Glutamatergic neuron (in vitro differentiated cells): ENCODE measurements around the gene RNF167. TPM values are rescaled to one million over a fixed set of nuclear protein-coding genes. Genes with fewer than 3 reads are reported as not detected.

ENCODE experiments used
- DNase-seq: peaks from one replicate; pipeline ENCODE4 v3.0.0; 2022
- H3K27ac Mint-ChIP-seq: one replicate; pipeline ENCODE4 v1.8.0; 2020; ENCODE audit warnings: mild to moderate bottlenecking, mixed read lengths, inconsistent platforms; ENCODE audit not compliant: unreplicated experiment
- H3K27me3 Mint-ChIP-seq: one replicate; pipeline ENCODE4 v1.8.0; 2020; ENCODE audit warnings: mild to moderate bottlenecking, moderate library complexity, mixed read lengths, inconsistent platforms; ENCODE audit not compliant: unreplicated experiment
- H3K36me3 Mint-ChIP-seq: one replicate; pipeline ENCODE4 v1.8.0; 2020; ENCODE audit warnings: mild to moderate bottlenecking, mixed read lengths, inconsistent platforms; ENCODE audit not compliant: unreplicated experiment
- H3K4me1 Mint-ChIP-seq: one replicate; pipeline ENCODE4 v1.8.0; 2020; ENCODE audit warnings: mild to moderate bottlenecking, low read depth, mixed read lengths, inconsistent platforms; ENCODE audit not compliant: unreplicated experiment
- H3K4me3 Mint-ChIP-seq: one replicate; pipeline ENCODE4 v1.8.0; 2020; ENCODE audit warnings: mild to moderate bottlenecking, mixed read lengths, inconsistent platforms; ENCODE audit not compliant: unreplicated experiment
- H3K9me3 Mint-ChIP-seq: one replicate; pipeline ENCODE4 v1.8.0; 2020; ENCODE audit warnings: mild to moderate bottlenecking, moderate library complexity, mixed read lengths, inconsistent platforms; ENCODE audit not compliant: unreplicated experiment
- total RNA-seq: library from RNA; stranded (reverse); fragmentation: NEBNext Ultra II Directional; extraction: Animal tissue kit (Norgen Biotek cat#: 25700); gene quantifications from one replicate; pipeline ENCODE4 v1.2.1, GENCODE V29; 2021; ENCODE audit not compliant: unreplicated experiment
- TF ChIP-seq, protein P1 (sequence below): fragments of 200-600 bp; sonication (generic); IDR thresholded peaks from one replicate; pipeline ENCODE4 v1.5.0; 2021; ENCODE audit not compliant: partially characterized antibody, unreplicated experiment

Gene RNF167
- total RNA-seq, 1 donor from 2014 or later, result 96.1 TPM

DNA sequence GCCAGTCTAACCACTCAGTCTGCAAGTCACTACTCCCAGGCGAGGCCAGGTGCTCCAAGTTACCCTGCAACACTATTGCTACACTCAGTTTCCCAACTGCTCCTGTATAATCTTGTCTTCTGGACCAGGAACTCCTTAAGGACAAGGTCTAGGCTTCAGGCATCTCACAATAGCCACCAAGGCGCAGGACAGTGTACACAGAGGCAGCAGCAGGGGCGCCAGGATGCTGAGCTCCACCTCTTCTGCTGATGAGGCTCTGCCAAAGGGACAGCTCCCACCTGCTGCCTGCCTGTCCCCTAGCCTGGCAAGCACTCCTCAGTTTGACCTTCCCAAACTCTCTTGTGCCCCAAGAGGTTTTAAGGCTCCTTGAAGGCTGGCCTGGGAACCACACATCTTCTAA, 3.6 kb upstream of the RNF167 start:
- TF ChIP-seq, protein P1, sequence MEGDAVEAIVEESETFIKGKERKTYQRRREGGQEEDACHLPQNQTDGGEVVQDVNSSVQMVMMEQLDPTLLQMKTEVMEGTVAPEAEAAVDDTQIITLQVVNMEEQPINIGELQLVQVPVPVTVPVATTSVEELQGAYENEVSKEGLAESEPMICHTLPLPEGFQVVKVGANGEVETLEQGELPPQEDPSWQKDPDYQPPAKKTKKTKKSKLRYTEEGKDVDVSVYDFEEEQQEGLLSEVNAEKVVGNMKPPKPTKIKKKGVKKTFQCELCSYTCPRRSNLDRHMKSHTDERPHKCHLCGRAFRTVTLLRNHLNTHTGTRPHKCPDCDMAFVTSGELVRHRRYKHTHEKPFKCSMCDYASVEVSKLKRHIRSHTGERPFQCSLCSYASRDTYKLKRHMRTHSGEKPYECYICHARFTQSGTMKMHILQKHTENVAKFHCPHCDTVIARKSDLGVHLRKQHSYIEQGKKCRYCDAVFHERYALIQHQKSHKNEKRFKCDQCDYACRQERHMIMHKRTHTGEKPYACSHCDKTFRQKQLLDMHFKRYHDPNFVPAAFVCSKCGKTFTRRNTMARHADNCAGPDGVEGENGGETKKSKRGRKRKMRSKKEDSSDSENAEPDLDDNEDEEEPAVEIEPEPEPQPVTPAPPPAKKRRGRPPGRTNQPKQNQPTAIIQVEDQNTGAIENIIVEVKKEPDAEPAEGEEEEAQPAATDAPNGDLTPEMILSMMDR, result no peak
- Mint-ChIP-seq H3K4me3 (no peak overlapping the region), H3K4me1 (peaks cover 11% of the 10 kb centered on the region), H3K36me3 (peaks cover 1% of the 10 kb centered on the region), H3K9me3 (peaks cover 11% of the 10 kb centered on the region), H3K27me3 (peaks cover 16% of the 10 kb centered on the region), H3K27ac (no peak overlapping the region)
- no peak for DNase-seq

DNA sequence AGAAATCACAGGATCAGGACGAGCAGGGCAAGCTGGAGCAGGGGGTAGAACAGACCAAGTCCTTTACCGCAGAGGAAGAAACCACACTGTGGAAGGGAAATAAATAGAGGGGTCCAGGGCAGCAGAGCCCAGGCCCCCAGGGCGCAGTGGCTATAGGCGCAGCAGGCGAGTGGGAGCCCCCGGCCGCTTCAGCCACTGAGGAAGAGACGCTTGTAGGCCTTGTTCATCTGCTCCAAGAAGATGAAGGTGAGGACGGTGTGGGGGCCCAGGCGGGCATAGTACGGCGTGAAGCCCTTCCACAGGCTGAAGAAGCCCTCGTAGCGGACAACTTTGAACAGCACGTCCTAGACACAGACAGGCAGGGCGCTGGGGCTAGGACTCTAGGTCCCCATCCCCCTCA, 2.5 kb upstream of the RNF167 start:
- Mint-ChIP-seq H3K9me3 (peaks cover 11% of the 10 kb centered on the region), H3K27me3 (peaks cover 16% of the 10 kb centered on the region), H3K27ac (no peak overlapping the region), H3K36me3 (no peaks in the 10 kb centered on the region), H3K4me3 (no peak overlapping the region), H3K4me1 (peaks cover 14% of the 10 kb centered on the region)
- DNase-seq, result no peak
- TF ChIP-seq, protein P1, result no peak

DNA sequence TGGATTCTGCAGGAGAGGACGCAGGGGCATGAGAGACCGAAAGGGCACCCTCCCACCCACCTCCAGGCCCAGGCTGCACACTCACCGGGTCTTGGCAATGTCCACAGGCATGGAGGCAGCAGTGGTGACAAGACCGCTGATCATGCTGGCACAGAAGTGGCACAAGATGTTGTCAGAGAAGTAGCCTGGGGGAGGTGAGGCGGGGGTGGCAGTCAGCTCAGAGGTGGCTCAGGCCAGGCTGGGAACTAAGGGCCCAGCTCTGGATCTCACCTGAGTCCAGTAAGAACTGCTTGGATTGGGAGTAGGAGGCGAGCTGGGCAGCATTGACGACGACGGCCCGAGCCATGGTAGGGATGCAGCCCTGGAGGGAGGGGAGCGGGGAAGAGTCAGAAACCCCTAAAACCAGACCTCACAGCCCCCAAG, 2.0 kb upstream of the RNF167 start:
- H3K4me3 Mint-ChIP-seq, result peak overlapping the region; percentile 97
- H3K9me3 Mint-ChIP-seq, result peaks cover 11% of the 10 kb centered on the region
- H3K4me1 Mint-ChIP-seq, result peaks cover 14% of the 10 kb centered on the region
- TF ChIP-seq, protein P1, result no peak
- H3K27ac Mint-ChIP-seq, result no peak overlapping the region
- peaks cover 16% of the 10 kb centered on the region for H3K27me3 Mint-ChIP-seq
- DNase-seq, result no peak
- no peaks in the 10 kb centered on the region for H3K36me3 Mint-ChIP-seq

DNA sequence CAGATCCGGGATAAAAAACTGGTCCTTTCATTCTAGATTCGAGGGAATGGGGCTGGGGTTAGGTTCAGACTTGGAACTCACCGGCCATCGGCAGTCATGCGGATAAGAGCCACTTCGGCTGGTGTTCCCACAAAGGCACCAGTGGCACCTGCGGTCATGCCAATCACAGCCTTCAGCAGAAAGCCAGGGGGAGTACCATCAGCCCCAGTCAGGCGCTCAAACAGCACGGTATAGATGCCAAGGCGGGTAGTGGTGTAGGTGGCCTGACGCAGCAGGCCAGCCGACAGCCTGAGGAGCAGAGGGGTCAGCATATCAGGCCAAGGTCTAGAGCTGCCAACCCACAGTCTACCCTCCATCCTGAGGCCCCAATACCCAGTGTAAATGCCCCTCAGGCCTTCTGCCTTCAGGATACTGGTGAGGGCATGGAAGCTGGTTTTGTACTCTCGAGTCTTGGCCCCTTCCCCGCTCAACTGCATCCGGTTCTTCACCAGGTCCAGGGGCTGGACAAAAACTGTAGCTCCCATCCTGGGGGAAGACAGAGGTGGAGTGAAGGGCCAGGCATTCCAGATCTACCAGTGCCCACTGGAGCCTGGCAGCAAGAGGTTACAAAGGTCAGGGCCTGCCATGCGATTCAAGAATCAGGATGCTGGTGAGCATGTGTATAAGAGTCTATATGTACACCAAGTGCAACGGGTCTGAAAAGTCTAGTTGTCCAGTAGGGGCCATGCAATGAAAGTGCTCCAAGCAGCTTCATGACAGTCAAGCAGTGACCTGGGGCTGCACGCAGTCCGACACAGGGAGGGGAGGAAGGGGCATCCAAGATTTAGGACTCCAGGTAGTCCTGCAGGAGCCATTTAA, 1.2 kb upstream of the RNF167 start:
- TF ChIP-seq, protein P1, result no peak
- H3K9me3 Mint-ChIP-seq, result peaks cover 8% of the 10 kb centered on the region
- peak overlapping the region; percentile 97 for H3K4me3 Mint-ChIP-seq
- H3K27me3 Mint-ChIP-seq, result peaks cover 14% of the 10 kb centered on the region
- peak overlapping the region; percentile 91 for H3K27ac Mint-ChIP-seq
- peaks cover 14% of the 10 kb centered on the region for H3K4me1 Mint-ChIP-seq
- no peak for DNase-seq
- H3K36me3 Mint-ChIP-seq, result no peaks in the 10 kb centered on the region

DNA sequence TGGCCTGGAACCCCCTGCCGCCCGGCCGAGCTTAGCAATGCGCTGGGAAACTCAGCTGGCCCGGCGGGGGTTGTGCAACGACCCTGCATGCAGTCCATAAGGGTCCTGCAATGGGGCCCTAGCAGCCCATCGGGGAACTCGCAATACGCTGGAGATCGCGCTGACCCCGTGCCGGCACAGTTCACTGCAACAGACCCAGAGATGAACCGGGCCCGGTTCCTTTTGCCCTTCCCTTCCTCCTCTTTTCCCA, 597 bp upstream of the RNF167 start:
- no peaks in the 10 kb centered on the region for H3K36me3 Mint-ChIP-seq
- H3K27ac Mint-ChIP-seq, result peak overlapping the region; percentile 91
- peaks cover 14% of the 10 kb centered on the region for H3K4me1 Mint-ChIP-seq
- DNase-seq, result peak; percentile 52
- TF ChIP-seq, protein P1, result no peak
- peaks cover 14% of the 10 kb centered on the region for H3K27me3 Mint-ChIP-seq
- peaks cover 8% of the 10 kb centered on the region for H3K9me3 Mint-ChIP-seq
- peak overlapping the region; percentile 97 for H3K4me3 Mint-ChIP-seq
